HG03565 (cell line): ENCODE measurements around the gene UBE2QL1.
"Not testable (repeated sequence)": the region's sequence is repeated elsewhere in the genome, so short reads cannot be mapped to it uniquely, and the experiment has no call there.

Experiments
- ATAC-seq: cut with Tn5 transposase; IDR thresholded peaks from one replicate; pipeline ENCODE4 v1.9.1; 2021; ENCODE audit warnings: mild to moderate bottlenecking, moderate library complexity; ENCODE audit not compliant: unreplicated experiment

The UBE2QL1 gene

GRCh38 chr5:6495433-6496206 is 47.0 kb downstream of the UBE2QL1 start:
- ATAC-seq, result no peak

GRCh38 chr5:6496207-6496584 is 47.5 kb downstream of the UBE2QL1 start:
- peak; percentile 95 for ATAC-seq

- ATAC-seq, result no peak
Measured at GRCh38 chr5:6496636-6497035, 48.0 kb downstream of the UBE2QL1 start.

GRCh38 chr5:6497262-6497661 is 48.6 kb downstream of the UBE2QL1 start:
- no peak for ATAC-seq

- no peak for ATAC-seq
Measured at GRCh38 chr5:6498968-6499367, 50.3 kb downstream of the UBE2QL1 start.

GRCh38 chr5:6501701-6502100 is 53.0 kb downstream of the UBE2QL1 start:
- ATAC-seq, result no peak

GRCh38 chr5:6502421-6502820 is 53.8 kb downstream of the UBE2QL1 start:
- ATAC-seq, result no peak

GRCh38 chr5:6503342-6503741 is 54.7 kb downstream of the UBE2QL1 start:
- ATAC-seq, result no peak

GRCh38 chr5:6504677-6505415 is 56.2 kb downstream of the UBE2QL1 start:
- no peak for ATAC-seq

- ATAC-seq, result no peak
Measured at GRCh38 chr5:6505416-6505755, 56.7 kb downstream of the UBE2QL1 start.

- no peak for ATAC-seq
Measured at GRCh38 chr5:6505783-6506557, 57.3 kb downstream of the UBE2QL1 start.

GRCh38 chr5:6506611-6507010 is 58.0 kb downstream of the UBE2QL1 start:
- ATAC-seq, result no peak

GRCh38 chr5:6508931-6509330 is 60.3 kb downstream of the UBE2QL1 start:
- ATAC-seq, result no peak

- no peak for ATAC-seq
Measured at GRCh38 chr5:6510132-6510531, 61.5 kb downstream of the UBE2QL1 start.

GRCh38 chr5:6510973-6511372 is 62.3 kb downstream of the UBE2QL1 start:
- ATAC-seq, result no peak

- not testable (repeated sequence) for ATAC-seq
Measured at GRCh38 chr5:6515812-6516211, 67.2 kb downstream of the UBE2QL1 start.

- ATAC-seq, result no peak
Measured at GRCh38 chr5:6516823-6517222, 68.2 kb downstream of the UBE2QL1 start.

GRCh38 chr5:6517510-6517909 is 68.9 kb downstream of the UBE2QL1 start:
- ATAC-seq, result no peak

GRCh38 chr5:6518298-6519057 is 69.8 kb downstream of the UBE2QL1 start:
- ATAC-seq, result no peak

GRCh38 chr5:6520201-6520600 is 71.5 kb downstream of the UBE2QL1 start:
- no peak for ATAC-seq

- no peak for ATAC-seq
Measured at GRCh38 chr5:6522331-6522730, 73.7 kb downstream of the UBE2QL1 start.
